ENCODE results near the gene PLCH2. TPM values are rescaled to one million over a fixed set of nuclear protein-coding genes. Genes with fewer than 3 reads are reported as not detected.

Gene PLCH2
- polyA plus RNA-seq, 1 donor from 2014 or later, result 5.7 TPM

DNA sequence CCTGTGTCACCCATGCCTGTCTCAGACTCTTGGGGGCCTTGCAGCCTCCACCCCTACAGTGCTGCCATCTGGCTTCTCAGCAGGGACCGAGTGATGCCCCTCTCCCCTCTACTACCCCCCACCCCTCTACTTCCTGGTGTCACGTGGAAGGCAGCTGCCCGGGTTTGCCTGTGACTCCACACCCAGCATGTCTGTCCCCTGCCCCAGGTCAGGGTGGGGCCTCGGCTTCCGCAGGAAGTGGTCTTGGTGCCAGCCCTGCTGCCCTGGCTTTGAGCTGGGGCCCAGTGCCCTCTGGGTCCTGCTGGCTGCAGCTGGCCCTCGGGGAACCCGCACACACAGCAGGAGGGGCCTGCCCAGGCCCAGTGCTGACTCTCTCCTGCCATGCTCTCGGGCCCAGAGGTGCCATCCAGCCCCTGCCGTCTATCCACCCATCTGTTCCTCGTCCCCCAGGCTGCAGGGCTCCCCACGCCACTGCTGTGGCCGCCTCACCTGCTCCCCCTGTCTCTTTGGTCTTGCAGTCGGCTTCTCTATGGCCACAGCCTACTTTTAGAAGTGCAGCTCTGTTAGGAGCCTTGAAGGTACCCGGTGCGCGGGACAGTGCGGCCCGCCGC, 24.0 kb downstream of the PLCH2 start:
- TF ChIP-seq TAF1 (IDR thresholded peaks at IDR 0.05; ENCODE audit: low read depth) (no peak), MXI1 (conservative IDR thresholded peaks at IDR 0.05; ENCODE audit: poor library complexity, severe bottlenecking) (no peak), RAD21 (conservative IDR thresholded peaks at IDR 0.05) (no peak), EZH2 (IDR thresholded peaks at IDR 0.05; ENCODE audit: borderline replicate concordance, insufficient read depth, low read length, poor library complexity, severe bottlenecking) (no peak), POLR2AphosphoS5 (IDR thresholded peaks at IDR 0.05) (no peak), EP300 (conservative IDR thresholded peaks at IDR 0.05; ENCODE audit: poor library complexity, severe bottlenecking) (no peak), SMC3 (conservative IDR thresholded peaks at IDR 0.05; ENCODE audit: poor library complexity) (no peak)
- TF ChIP-seq, protein P1, sequence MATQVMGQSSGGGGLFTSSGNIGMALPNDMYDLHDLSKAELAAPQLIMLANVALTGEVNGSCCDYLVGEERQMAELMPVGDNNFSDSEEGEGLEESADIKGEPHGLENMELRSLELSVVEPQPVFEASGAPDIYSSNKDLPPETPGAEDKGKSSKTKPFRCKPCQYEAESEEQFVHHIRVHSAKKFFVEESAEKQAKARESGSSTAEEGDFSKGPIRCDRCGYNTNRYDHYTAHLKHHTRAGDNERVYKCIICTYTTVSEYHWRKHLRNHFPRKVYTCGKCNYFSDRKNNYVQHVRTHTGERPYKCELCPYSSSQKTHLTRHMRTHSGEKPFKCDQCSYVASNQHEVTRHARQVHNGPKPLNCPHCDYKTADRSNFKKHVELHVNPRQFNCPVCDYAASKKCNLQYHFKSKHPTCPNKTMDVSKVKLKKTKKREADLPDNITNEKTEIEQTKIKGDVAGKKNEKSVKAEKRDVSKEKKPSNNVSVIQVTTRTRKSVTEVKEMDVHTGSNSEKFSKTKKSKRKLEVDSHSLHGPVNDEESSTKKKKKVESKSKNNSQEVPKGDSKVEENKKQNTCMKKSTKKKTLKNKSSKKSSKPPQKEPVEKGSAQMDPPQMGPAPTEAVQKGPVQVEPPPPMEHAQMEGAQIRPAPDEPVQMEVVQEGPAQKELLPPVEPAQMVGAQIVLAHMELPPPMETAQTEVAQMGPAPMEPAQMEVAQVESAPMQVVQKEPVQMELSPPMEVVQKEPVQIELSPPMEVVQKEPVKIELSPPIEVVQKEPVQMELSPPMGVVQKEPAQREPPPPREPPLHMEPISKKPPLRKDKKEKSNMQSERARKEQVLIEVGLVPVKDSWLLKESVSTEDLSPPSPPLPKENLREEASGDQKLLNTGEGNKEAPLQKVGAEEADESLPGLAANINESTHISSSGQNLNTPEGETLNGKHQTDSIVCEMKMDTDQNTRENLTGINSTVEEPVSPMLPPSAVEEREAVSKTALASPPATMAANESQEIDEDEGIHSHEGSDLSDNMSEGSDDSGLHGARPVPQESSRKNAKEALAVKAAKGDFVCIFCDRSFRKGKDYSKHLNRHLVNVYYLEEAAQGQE (IDR thresholded peaks at IDR 0.05; ENCODE audit: borderline replicate concordance), result no peak
- TF ChIP-seq, protein P2, sequence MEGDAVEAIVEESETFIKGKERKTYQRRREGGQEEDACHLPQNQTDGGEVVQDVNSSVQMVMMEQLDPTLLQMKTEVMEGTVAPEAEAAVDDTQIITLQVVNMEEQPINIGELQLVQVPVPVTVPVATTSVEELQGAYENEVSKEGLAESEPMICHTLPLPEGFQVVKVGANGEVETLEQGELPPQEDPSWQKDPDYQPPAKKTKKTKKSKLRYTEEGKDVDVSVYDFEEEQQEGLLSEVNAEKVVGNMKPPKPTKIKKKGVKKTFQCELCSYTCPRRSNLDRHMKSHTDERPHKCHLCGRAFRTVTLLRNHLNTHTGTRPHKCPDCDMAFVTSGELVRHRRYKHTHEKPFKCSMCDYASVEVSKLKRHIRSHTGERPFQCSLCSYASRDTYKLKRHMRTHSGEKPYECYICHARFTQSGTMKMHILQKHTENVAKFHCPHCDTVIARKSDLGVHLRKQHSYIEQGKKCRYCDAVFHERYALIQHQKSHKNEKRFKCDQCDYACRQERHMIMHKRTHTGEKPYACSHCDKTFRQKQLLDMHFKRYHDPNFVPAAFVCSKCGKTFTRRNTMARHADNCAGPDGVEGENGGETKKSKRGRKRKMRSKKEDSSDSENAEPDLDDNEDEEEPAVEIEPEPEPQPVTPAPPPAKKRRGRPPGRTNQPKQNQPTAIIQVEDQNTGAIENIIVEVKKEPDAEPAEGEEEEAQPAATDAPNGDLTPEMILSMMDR (IDR thresholded peaks at IDR 0.05; ENCODE audit: poor library complexity, severe bottlenecking), result no peak
- Histone ChIP-seq H3K9ac (ENCODE audit: low read length) (no peak overlapping the region), H4K20me1 (ENCODE audit: insufficient read depth) (no peaks in the 10 kb centered on the region), H3K4me3 (ENCODE audit: low read length) (no peak overlapping the region), H3K9me2 (ENCODE audit: insufficient read depth, low read length) (no peaks in the 10 kb centered on the region), H3F3A (ENCODE audit: insufficient read depth, low read length, poor library complexity, severe bottlenecking) (no peaks in the 10 kb centered on the region), H3K27ac (ENCODE audit: low read length) (no peak overlapping the region), H3K27me3 (ENCODE audit: insufficient read depth, low read depth, low read length) (no peaks in the 10 kb centered on the region), H3K9me3 (ENCODE audit: low read length) (no peaks in the 10 kb centered on the region), H2AFZ (ENCODE audit: low read depth, low read length) (no peak overlapping the region), H3K4me2 (ENCODE audit: low read length) (no peak overlapping the region), H3K36me3 (ENCODE audit: insufficient read depth, low read length) (no peaks in the 10 kb centered on the region), H3K79me2 (replicated peaks; ENCODE audit: insufficient read depth, low read length) (no peaks in the 10 kb centered on the region)

DNA sequence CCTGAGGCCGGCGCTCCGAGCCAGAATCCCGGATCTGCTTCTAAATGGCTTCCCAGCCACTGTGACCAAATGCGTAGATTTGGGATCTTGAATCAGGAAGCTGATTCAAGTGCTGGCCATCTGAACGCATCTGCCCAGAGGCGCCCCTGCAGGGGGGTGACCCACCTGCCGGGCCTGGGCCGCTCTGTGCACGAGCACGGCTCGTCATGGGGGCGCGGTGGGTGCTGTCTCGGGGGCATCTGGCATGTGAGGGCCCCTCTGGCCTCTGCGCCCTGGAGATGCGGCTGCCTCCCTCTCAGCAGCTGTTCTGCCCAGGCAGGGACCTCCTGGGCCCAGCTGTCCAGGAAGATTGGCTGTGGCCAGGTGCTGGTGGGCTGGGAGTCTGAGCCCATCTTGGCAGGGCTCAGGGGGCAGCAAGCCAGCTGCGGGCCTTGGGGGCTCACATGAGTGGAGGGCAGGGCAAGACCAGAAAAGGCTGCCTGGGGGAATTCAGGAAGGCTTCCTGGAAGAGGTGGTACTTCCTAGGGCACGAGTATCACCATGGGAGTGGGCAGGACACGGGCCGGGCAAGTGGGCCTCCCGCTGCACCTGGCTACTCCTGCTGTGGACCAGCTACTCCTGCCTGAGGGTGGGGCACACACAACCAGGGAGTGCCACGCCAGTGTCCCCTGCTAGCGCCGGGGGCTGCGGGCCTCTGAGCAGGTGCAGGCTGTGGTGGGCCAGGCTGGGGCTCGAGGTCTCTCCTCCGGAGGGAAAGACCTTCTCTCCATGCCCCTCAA, 25.1 kb downstream of the PLCH2 start:
- Histone ChIP-seq H3K79me2 (replicated peaks; ENCODE audit: insufficient read depth, low read length) (no peaks in the 10 kb centered on the region), H3K27ac (ENCODE audit: low read length) (no peak overlapping the region), H3K9ac (ENCODE audit: low read length) (no peak overlapping the region), H3K27me3 (ENCODE audit: insufficient read depth, low read depth, low read length) (no peaks in the 10 kb centered on the region), H2AFZ (ENCODE audit: low read depth, low read length) (no peak overlapping the region), H4K20me1 (ENCODE audit: insufficient read depth) (no peaks in the 10 kb centered on the region), H3K4me3 (ENCODE audit: low read length) (no peak overlapping the region), H3K36me3 (ENCODE audit: insufficient read depth, low read length) (no peaks in the 10 kb centered on the region), H3K9me3 (ENCODE audit: low read length) (no peaks in the 10 kb centered on the region), H3K4me2 (ENCODE audit: low read length) (no peak overlapping the region), H3F3A (ENCODE audit: insufficient read depth, low read length, poor library complexity, severe bottlenecking) (no peaks in the 10 kb centered on the region), H3K9me2 (ENCODE audit: insufficient read depth, low read length) (no peaks in the 10 kb centered on the region)
- no peak for TF ChIP-seq RAD21 (conservative IDR thresholded peaks at IDR 0.05)
- no peak for TF ChIP-seq POLR2AphosphoS5 (IDR thresholded peaks at IDR 0.05)
- no peak for TF ChIP-seq EZH2 (IDR thresholded peaks at IDR 0.05; ENCODE audit: borderline replicate concordance, insufficient read depth, low read length, poor library complexity, severe bottlenecking)
- no peak for TF ChIP-seq SMC3 (conservative IDR thresholded peaks at IDR 0.05; ENCODE audit: poor library complexity)
- TF ChIP-seq, protein P2 (IDR thresholded peaks at IDR 0.05; ENCODE audit: poor library complexity, severe bottlenecking), result no peak
- TF ChIP-seq, protein P1 (IDR thresholded peaks at IDR 0.05; ENCODE audit: borderline replicate concordance), result no peak
- no peak for TF ChIP-seq EP300 (conservative IDR thresholded peaks at IDR 0.05; ENCODE audit: poor library complexity, severe bottlenecking)
- TF ChIP-seq TAF1 (IDR thresholded peaks at IDR 0.05; ENCODE audit: low read depth), result no peak
- no peak for TF ChIP-seq MXI1 (conservative IDR thresholded peaks at IDR 0.05; ENCODE audit: poor library complexity, severe bottlenecking)
